Brain microvascular endothelial cell (primary cell): ENCODE results near the gene COMMD10.

Source experiments
- DNase-seq: peaks from one replicate; pipeline ENCODE4 v3.0.0-alpha.2; 2020
- H3K27ac ChIP-seq: fragments of 250-450 bp; sonication (Bioruptor Pico); 2 replicates; pipeline ENCODE4 v1.5.1; 2020; ENCODE audit warnings: mild to moderate bottlenecking, moderate library complexity
- H3K27me3 ChIP-seq: fragments of 250-450 bp; sonication (Bioruptor Pico); replicated peaks from 2 replicates; pipeline ENCODE4 v1.5.1; 2020; ENCODE audit warnings: mild to moderate bottlenecking
- H3K36me3 ChIP-seq: fragments of 250-450 bp; sonication (Bioruptor Pico); replicated peaks from 2 replicates; pipeline ENCODE4 v1.5.1; 2020; ENCODE audit warnings: mild to moderate bottlenecking
- H3K4me3 ChIP-seq: 2 replicates; pipeline ENCODE4 v1.5.1; 2011; ENCODE audit warnings: low read depth, mild to moderate bottlenecking, control low read depth, low read length, moderate library complexity
- in situ Hi-C: cut with HindIII; loops from 2 replicates; pipeline ENCODE4 v1.10.0; 2017; ENCODE audit warnings: low sequenced_read_pairs, low pct_ligation_motif_present
- TF ChIP-seq, protein P1 (sequence below): IDR thresholded peaks from 2 replicates; pipeline ENCODE4 v1.5.1; 2011; ENCODE audit warnings: low read depth, mild to moderate bottlenecking, moderate library complexity, low read length, control low read depth, inconsistent platforms; ENCODE audit errors: missing control alignments

COMMD10 gene

GRCh38 chr5:116303340-116303739 is 218.5 kb downstream of the COMMD10 start:
- H3K4me3 ChIP-seq = no peak overlapping the region
- no peaks in the 10 kb centered on the region for H3K36me3 ChIP-seq
- H3K27ac ChIP-seq = no peak overlapping the region
- in situ Hi-C loops = no loop called here
- no peaks in the 10 kb centered on the region for H3K27me3 ChIP-seq
- TF ChIP-seq, protein P1, sequence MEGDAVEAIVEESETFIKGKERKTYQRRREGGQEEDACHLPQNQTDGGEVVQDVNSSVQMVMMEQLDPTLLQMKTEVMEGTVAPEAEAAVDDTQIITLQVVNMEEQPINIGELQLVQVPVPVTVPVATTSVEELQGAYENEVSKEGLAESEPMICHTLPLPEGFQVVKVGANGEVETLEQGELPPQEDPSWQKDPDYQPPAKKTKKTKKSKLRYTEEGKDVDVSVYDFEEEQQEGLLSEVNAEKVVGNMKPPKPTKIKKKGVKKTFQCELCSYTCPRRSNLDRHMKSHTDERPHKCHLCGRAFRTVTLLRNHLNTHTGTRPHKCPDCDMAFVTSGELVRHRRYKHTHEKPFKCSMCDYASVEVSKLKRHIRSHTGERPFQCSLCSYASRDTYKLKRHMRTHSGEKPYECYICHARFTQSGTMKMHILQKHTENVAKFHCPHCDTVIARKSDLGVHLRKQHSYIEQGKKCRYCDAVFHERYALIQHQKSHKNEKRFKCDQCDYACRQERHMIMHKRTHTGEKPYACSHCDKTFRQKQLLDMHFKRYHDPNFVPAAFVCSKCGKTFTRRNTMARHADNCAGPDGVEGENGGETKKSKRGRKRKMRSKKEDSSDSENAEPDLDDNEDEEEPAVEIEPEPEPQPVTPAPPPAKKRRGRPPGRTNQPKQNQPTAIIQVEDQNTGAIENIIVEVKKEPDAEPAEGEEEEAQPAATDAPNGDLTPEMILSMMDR = no peak
- no peak for DNase-seq

- TF ChIP-seq, protein P1 = no peak
- Histone ChIP-seq H3K27me3 (no peaks in the 10 kb centered on the region), H3K36me3 (no peaks in the 10 kb centered on the region), H3K27ac (no peak overlapping the region), H3K4me3 (no peak overlapping the region)
- in situ Hi-C loops = no loop called here
- no peak for DNase-seq
Measured at GRCh38 chr5:116303810-116304209, 219.0 kb downstream of the COMMD10 start.

GRCh38 chr5:116305899-116306298 is 221.1 kb downstream of the COMMD10 start:
- Histone ChIP-seq H3K36me3 (no peaks in the 10 kb centered on the region), H3K27me3 (no peaks in the 10 kb centered on the region), H3K4me3 (no peak overlapping the region), H3K27ac (no peak overlapping the region)
- in situ Hi-C loops = no loop called here
- TF ChIP-seq, protein P1 = no peak
- no peak for DNase-seq

DNA sequence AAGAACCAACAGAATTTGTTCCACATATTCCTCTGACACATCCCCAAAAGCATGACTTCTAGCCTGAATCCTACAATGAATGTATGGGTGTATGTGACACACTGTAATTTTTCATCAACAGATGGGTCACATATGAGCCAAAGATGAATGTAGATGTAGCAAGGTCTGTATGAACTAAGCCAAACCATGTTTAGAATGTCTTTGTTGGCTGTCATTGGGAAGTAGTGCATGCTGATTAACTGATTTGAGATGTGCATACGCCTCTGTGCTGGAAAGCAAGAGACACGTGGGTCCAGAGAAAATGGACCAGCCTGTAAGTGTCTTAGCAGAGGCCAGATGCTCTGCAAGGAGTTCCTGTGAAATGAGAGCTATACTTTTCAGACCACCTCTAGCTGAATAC is 222.0 kb downstream of the COMMD10 start:
- TF ChIP-seq, protein P1 = no peak
- DNase-seq = no peak
- Histone ChIP-seq H3K27ac (no peak overlapping the region), H3K4me3 (no peak overlapping the region), H3K27me3 (no peaks in the 10 kb centered on the region), H3K36me3 (no peaks in the 10 kb centered on the region)
- in situ Hi-C loops = no loop called here

- no peaks in the 10 kb centered on the region for H3K36me3 ChIP-seq
- TF ChIP-seq, protein P1 = no peak
- H3K4me3 ChIP-seq = no peak overlapping the region
- no peak for DNase-seq
- in situ Hi-C loops = no loop called here
- no peaks in the 10 kb centered on the region for H3K27me3 ChIP-seq
- no peak overlapping the region for H3K27ac ChIP-seq
Measured at GRCh38 chr5:116308391-116308790, 223.6 kb downstream of the COMMD10 start.

GRCh38 chr5:116313366-116313765 is 228.5 kb downstream of the COMMD10 start:
- DNase-seq = no peak
- in situ Hi-C loops = no loop called here
- Histone ChIP-seq H3K4me3 (no peak overlapping the region), H3K27ac (no peak overlapping the region), H3K36me3 (no peaks in the 10 kb centered on the region), H3K27me3 (no peaks in the 10 kb centered on the region)
- TF ChIP-seq, protein P1 = no peak
